Measurements from ENCODE around the gene ADSL. TPM values are rescaled to one million over a fixed set of nuclear protein-coding genes. Genes with fewer than 3 reads are reported as not detected.

ADSL gene
- total and polyA plus RNA-seq, 8 donors, result 40.4 to 110 (median 101) TPM

DNA sequence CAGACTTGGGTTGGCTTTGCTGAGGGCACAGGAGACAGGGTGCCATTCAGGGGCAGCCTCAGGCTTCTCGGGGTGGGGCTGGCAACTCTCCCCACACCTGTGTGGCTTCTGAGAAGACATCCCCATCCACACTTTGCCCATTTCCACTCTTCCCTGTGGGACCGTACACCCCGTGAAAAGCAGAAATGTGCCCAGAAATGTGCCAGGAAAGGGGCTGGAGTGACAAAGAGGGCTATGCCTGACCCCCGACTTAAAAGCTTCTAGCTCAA is 74.7 kb downstream of the ADSL start:
- intact Hi-C loops (cut with DNase I), result no loop called here
- peaks cover 5 to 100% of the 10 kb centered on the region in 2 donors for H3K36me3 ChIP-seq
- H3K9me3 ChIP-seq, result no peaks in the 10 kb centered on the region
- no peak for ATAC-seq
- H3K4me1 ChIP-seq, result peaks cover 0 to 14% of the 10 kb centered on the region in 2 donors
- TF ChIP-seq, protein P1, sequence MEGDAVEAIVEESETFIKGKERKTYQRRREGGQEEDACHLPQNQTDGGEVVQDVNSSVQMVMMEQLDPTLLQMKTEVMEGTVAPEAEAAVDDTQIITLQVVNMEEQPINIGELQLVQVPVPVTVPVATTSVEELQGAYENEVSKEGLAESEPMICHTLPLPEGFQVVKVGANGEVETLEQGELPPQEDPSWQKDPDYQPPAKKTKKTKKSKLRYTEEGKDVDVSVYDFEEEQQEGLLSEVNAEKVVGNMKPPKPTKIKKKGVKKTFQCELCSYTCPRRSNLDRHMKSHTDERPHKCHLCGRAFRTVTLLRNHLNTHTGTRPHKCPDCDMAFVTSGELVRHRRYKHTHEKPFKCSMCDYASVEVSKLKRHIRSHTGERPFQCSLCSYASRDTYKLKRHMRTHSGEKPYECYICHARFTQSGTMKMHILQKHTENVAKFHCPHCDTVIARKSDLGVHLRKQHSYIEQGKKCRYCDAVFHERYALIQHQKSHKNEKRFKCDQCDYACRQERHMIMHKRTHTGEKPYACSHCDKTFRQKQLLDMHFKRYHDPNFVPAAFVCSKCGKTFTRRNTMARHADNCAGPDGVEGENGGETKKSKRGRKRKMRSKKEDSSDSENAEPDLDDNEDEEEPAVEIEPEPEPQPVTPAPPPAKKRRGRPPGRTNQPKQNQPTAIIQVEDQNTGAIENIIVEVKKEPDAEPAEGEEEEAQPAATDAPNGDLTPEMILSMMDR (IDR thresholded peaks at IDR 0.05), result no peak
- no peaks in the 10 kb centered on the region for H3K27me3 ChIP-seq
- no peak overlapping the region for H3K27ac ChIP-seq
- peak in 1 of 4 donors; percentile 34 for DNase-seq
- H3K4me3 ChIP-seq, result no peak overlapping the region

DNA sequence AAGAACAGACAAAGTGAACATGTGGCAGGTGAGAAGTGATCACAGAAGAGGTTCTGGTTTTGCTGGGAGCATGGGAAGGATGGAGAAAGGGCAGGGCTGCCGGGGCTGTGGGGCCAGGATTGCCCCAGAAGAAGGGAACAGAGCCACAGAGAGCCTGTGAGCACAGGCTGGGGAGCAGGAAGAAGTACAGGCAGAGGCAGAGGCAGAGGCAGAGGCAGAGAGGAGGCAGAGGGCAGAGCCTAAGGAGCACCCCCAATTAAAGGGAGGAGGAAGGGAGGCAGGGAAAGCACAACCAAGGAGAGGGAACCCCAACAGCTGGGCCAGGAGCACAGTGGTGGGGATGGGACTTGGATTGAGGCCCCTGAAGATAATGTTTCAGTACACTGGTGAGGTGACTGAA is 75.6 kb downstream of the ADSL start:
- TF ChIP-seq, protein P1 (IDR thresholded peaks at IDR 0.05), result no peak
- Histone ChIP-seq H3K27ac (no peak overlapping the region), H3K9me3 (no peaks in the 10 kb centered on the region), H3K4me3 (no peak overlapping the region), H3K36me3 (peaks cover 5 to 100% of the 10 kb centered on the region in 2 donors), H3K4me1 (peaks cover 0 to 9% of the 10 kb centered on the region in 2 donors), H3K27me3 (no peaks in the 10 kb centered on the region)
- intact Hi-C loops (cut with DNase I), result no loop called here
- ATAC-seq (no peak), DNase-seq (no peak)

DNA sequence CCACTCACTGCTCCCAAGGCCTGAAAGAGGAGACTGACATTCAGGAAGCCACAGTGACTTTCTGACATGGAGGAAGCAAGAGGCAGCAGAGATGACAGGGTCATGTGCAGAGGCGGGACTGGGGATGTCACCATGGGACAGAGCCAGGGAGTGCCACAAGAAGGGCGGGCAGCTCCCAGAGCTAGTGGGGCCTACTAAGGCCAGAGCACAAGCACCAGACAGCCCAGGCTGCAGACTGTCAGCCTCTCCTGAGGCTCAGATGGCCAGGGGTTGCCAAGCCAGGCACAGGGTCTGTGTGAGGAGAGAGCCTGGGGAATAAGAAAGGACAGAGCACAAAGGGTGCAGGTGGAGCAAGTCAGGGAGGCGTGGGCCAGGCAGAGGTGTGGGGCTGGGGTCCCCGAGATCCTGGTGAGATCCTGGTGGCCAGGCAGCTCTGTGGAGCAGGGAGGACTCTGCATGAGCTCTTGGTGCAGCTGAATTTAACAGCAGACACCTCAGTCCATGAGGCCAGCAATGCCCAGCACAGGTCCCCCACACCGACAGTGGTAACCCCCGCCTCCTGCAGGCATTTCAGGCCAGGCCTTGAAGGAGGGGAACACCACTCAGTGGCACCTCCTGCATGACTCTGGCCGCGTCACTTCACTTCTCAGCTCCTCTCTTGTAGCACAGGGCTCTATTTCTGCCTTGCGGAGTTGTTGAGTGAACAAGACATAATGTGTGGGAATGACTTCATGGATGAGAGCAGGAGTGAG is 76.4 kb downstream of the ADSL start:
- peaks cover 0 to 9% of the 10 kb centered on the region in 2 donors for H3K4me1 ChIP-seq

DNA sequence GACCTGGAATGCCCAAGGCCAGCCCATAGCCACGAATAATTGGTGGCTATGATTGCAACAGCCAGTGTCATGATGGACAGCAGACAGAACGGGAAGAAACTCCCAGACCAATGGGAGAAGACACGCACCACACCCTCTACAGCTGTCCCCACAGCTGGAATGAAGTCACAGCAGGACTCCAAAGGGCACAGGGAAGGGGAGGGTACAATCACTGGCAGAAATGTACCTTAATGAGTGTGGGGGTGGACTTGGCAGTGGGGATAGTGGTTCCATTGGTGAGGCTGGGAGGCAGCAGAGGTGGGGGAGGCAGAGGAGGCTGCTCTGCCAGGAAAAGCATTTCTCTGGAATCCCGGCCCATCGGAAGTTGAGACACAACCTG is 77.0 kb downstream of the ADSL start:
- no peak for DNase-seq
- Histone ChIP-seq H3K9me3 (no peaks in the 10 kb centered on the region), H3K27me3 (no peaks in the 10 kb centered on the region), H3K36me3 (peaks cover 5 to 100% of the 10 kb centered on the region in 2 donors), H3K4me3 (no peak overlapping the region), H3K4me1 (peaks cover 0 to 9% of the 10 kb centered on the region in 2 donors), H3K27ac (no peak overlapping the region)
- TF ChIP-seq, protein P1 (IDR thresholded peaks at IDR 0.05), result no peak
- intact Hi-C loops (cut with DNase I), result no loop called here
- peak; percentile 7 for ATAC-seq

More for the DNA sequence above, 76.4 kb downstream of the ADSL start:
- Histone ChIP-seq H3K9me3 (no peaks in the 10 kb centered on the region), H3K27ac (no peak overlapping the region), H3K4me3 (no peak overlapping the region), H3K27me3 (no peaks in the 10 kb centered on the region), H3K36me3 (peaks cover 5 to 100% of the 10 kb centered on the region in 2 donors)
- TF ChIP-seq, protein P1 (IDR thresholded peaks at IDR 0.05), result no peak
- ATAC-seq (peak; percentile 34), DNase-seq (peak in 1 of 4 donors; percentile 73)
- intact Hi-C loops (cut with DNase I), result no loop called here

DNA sequence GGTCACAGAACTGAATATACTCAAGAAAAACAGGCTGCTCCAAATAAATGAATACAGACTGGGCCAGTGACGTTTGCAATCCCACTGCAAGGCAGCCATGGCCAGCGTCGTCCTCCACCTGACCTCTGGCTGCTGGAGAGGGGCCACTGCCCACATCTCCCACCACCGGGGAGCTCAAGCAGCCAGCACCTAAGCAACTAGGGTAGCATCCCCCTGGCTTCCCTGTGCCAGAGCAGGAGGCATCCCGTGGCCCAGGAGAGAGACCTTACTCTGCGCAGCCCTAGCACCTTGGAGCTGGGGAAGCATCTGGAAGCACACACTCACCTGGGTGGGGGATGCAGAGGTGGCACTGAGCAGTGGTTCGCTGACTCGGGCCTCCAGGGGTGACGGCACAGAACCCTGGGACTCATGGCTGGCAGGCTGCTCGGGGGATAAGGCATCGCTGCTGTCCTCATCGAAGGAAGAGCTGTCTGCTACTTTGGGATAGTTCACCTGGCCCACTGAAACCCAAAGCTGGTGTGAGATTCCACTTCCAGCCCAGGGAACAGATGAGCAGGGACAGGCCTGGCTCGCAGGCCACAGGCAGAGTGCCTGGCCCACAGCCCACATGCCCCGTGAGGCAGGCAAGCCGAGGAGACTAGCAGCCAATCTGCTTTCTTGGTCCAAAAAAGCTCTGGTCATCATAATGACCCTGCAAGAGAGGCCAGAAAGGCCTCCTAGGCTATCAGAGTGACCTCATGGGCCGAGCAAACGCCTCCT is 77.8 kb downstream of the ADSL start:
- no peak overlapping the region for H3K4me3 ChIP-seq
- ATAC-seq (no peak), DNase-seq (no peak)
- no peaks in the 10 kb centered on the region for H3K9me3 ChIP-seq
- H3K27ac ChIP-seq, result no peak overlapping the region
- peaks cover 0 to 7% of the 10 kb centered on the region in 2 donors for H3K4me1 ChIP-seq
- H3K36me3 ChIP-seq, result peaks cover 6 to 100% of the 10 kb centered on the region in 2 donors
- intact Hi-C loops (cut with DNase I), result no loop called here
- no peaks in the 10 kb centered on the region for H3K27me3 ChIP-seq
- TF ChIP-seq, protein P1 (IDR thresholded peaks at IDR 0.05), result no peak
